Endothelial cell of umbilical vein (primary cell): Measurements from ENCODE around the gene AGBL4. TPM values are rescaled to one million over a fixed set of nuclear protein-coding genes. Genes with fewer than 3 reads are reported as not detected.

Source experiments
- BruUV-seq: library from RNA; stranded (reverse); fragments of 400-500 nt; replicated peaks from 2 replicates; lab custom pipeline; 2021; lab: Mats Ljungman, UMichigan
- CTCF ChIA-PET: fragments of 300-600, 350-600 bp; sonication (Branson Sonifier 250); formaldehyde crosslinking; loops from one replicate; lab custom pipeline; 2021; ENCODE audit warnings: antibody characterized with exemption, inconsistent platforms; lab: Charles Lee
- POLR2A ChIA-PET: fragments of 300-600, 350-600 bp; sonication (Branson Sonifier 250); formaldehyde crosslinking; loops from one replicate; lab custom pipeline; 2021; ENCODE audit warnings: antibody characterized with exemption, inconsistent platforms; lab: Charles Lee
- DNase-seq: peaks from one replicate; pipeline ENCODE4 v3.0.0-alpha.2; 2011; ENCODE audit warnings: low read depth, low spot score
- FAIRE-seq: peaks from 2 replicates; lab custom pipeline; 2011; peaks lifted over from hg19 to GRCh38; lab: Jason Lieb, UNC
- H2AFZ ChIP-seq: 2 replicates; pipeline ENCODE4 v1.6.0; 2012; ENCODE audit warnings: low read depth, low read length, control low read depth, inconsistent platforms
- H3K27ac ChIP-seq: 2 replicates; pipeline ENCODE4 v1.5.1; 2011; ENCODE audit warnings: low read depth, mild to moderate bottlenecking, control low read depth, low read length, moderate library complexity; ENCODE audit not compliant: insufficient read depth
- H3K27me3 ChIP-seq, 2 experiments: 2 replicates each; pipeline versions ENCODE4 v1.6.0 to v1.6.1; 2011; ENCODE audit warnings: low read length in 2 of 2, mixed read lengths in 1 of 2; ENCODE audit not compliant: control insufficient read depth in 2 of 2, insufficient read depth in 2 of 2
- H3K36me3 ChIP-seq, 2 experiments: 2 replicates in 1 of 2; 3 replicates in 1 of 2; pipeline ENCODE4 v1.5.1; 2011; ENCODE audit warnings: low read length in 2 of 2, mild to moderate bottlenecking in 1 of 2, moderate library complexity in 1 of 2; ENCODE audit not compliant: control insufficient read depth in 2 of 2, insufficient read depth in 2 of 2; ENCODE audit errors: extremely low read depth in 1 of 2
- H3K4me1 ChIP-seq: 3 replicates; pipeline ENCODE4 v1.5.1; 2011; ENCODE audit warnings: mild to moderate bottlenecking, low read length; ENCODE audit not compliant: control insufficient read depth, insufficient read depth; ENCODE audit errors: extremely low read depth
- H3K4me2 ChIP-seq: 2 replicates; pipeline ENCODE4 v1.6.1; 2011; ENCODE audit warnings: low read length, control low read depth, mixed read lengths; ENCODE audit not compliant: insufficient read depth
- H3K4me3 ChIP-seq, 3 experiments: fragments of 200-600 bp in 1 of 3; sonication (generic), shearing (Covaris generic) in 1 of 3; replicated peaks in 1 of 3; 2 replicates each; pipeline ENCODE4 v1.5.1; 2011 to 2016; ENCODE audit warnings: control low read depth in 3 of 3, low read length in 3 of 3, mild to moderate bottlenecking in 2 of 3, inconsistent platforms in 1 of 3, low read depth in 1 of 3, moderate library complexity in 1 of 3; ENCODE audit not compliant: insufficient read depth in 1 of 3
- H3K79me2 ChIP-seq: 2 replicates; pipeline ENCODE4 v1.6.0; 2012; ENCODE audit warnings: low read length, inconsistent platforms; ENCODE audit not compliant: control insufficient read depth, insufficient read depth
- H3K9ac ChIP-seq: replicated peaks from 2 replicates; pipeline ENCODE3; 2011; ENCODE audit warnings: low read length, control low read depth; ENCODE audit not compliant: insufficient read depth; ENCODE audit errors: extremely low read depth
- H3K9me1 ChIP-seq: replicated peaks from 3 replicates; pipeline ENCODE4 v1.6.0; 2011; ENCODE audit warnings: mild to moderate bottlenecking, low read length; ENCODE audit not compliant: control insufficient read depth, insufficient read depth; ENCODE audit errors: extremely low read depth
- H3K9me3 ChIP-seq: replicated peaks from 2 replicates; pipeline ENCODE4 v1.5.1; 2012; ENCODE audit warnings: low read length, inconsistent platforms; ENCODE audit not compliant: control insufficient read depth, insufficient read depth
- H4K20me1 ChIP-seq: replicated peaks from 2 replicates; pipeline ENCODE3; 2011; ENCODE audit warnings: mild to moderate bottlenecking, low read length; ENCODE audit not compliant: control insufficient read depth, insufficient read depth; ENCODE audit errors: extremely low read depth
- CTCF ChIP-seq, 2 donors: IDR thresholded peaks; 1 replicate in 1 of 2; 2 replicates in 1 of 2; pipeline ENCODE4 v1.5.1; 2011; ENCODE audit warnings: low read length in 2 of 2, mild to moderate bottlenecking in 2 of 2, moderate library complexity in 2 of 2, control low read depth in 1 of 2, inconsistent platforms in 1 of 2, low read depth in 1 of 2; ENCODE audit not compliant: insufficient read depth in 1 of 2; ENCODE audit errors: extremely low read depth in 1 of 2
- EZH2 ChIP-seq: IDR thresholded peaks from 2 replicates; pipeline ENCODE4 v1.6.1; 2012; ENCODE audit warnings: borderline replicate concordance, low read depth, mild to moderate bottlenecking, moderate library complexity, low read length, inconsistent platforms; ENCODE audit not compliant: severe bottlenecking
- FOS ChIP-seq: IDR thresholded peaks from 2 replicates; pipeline ENCODE4 v1.6.1; 2011; ENCODE audit warnings: mild to moderate bottlenecking, low read length, moderate library complexity, borderline replicate concordance; ENCODE audit not compliant: insufficient read depth
- GATA2 ChIP-seq: IDR thresholded peaks from 2 replicates; pipeline ENCODE4 v1.7.0; 2011; ENCODE audit warnings: low read depth, mild to moderate bottlenecking, moderate library complexity, mixed read lengths, low read length; ENCODE audit not compliant: insufficient read length, insufficient read depth
- JUN ChIP-seq: IDR thresholded peaks from 2 replicates; pipeline ENCODE4 v1.6.1; 2011; ENCODE audit warnings: borderline replicate concordance, low read depth; ENCODE audit not compliant: insufficient read length, insufficient read depth
- MYC ChIP-seq: IDR thresholded peaks from one replicate; pipeline ENCODE4 v1.6.1; 2011; ENCODE audit warnings: mild to moderate bottlenecking, low read depth, low read length
- POLR2A ChIP-seq: IDR thresholded peaks from 2 replicates; pipeline ENCODE4 v1.6.1; 2012; ENCODE audit warnings: low read depth, mild to moderate bottlenecking, control low read depth, low read length
- POLR2AphosphoS5 ChIP-seq: IDR thresholded peaks from 2 replicates; pipeline ENCODE4 v1.6.1; 2012; ENCODE audit warnings: low read depth, mild to moderate bottlenecking, control low read depth, low read length, moderate library complexity; ENCODE audit not compliant: insufficient read depth
- dilution Hi-C: fragments of 300-500 bp; cut with MboI; formaldehyde crosslinking; loops from one replicate; pipeline ENCODE4 v1.15.0; 2019; ENCODE audit warnings: low sequenced_read_pairs; ENCODE audit not compliant: extremely low pct_ligation_motif_present
- intact Hi-C: fragments of 100-400 bp; cut with micrococcal nuclease; formaldehyde crosslinking; loops from one replicate; pipeline ENCODE4 v1.10.0; 2022
- polyA plus RNA-seq, 4 experiments: library from polyadenylated mRNA; depleted of rRNA in 3 of 4; stranded (reverse) in 3 of 4; unstranded in 1 of 4; fragments of >200 nt; gene quantifications; 2 replicates each; pipeline versions ENCODE4 v1.2.1 to v1.2.3, GENCODE V29; 2011 to 2012; ENCODE audit warnings: missing spikeins in 1 of 4
- total RNA-seq: library from RNA; stranded (reverse); gene quantifications from 2 replicates; pipeline ENCODE4 v1.2.3, GENCODE V29; 2021
- TF ChIP-seq, protein P1 (sequence below): IDR thresholded peaks from 2 replicates; pipeline ENCODE4 v1.6.1; 2011; ENCODE audit not compliant: insufficient read depth, insufficient read length

Gene AGBL4
- total and polyA plus RNA-seq, 2 donors (not counting 3 experiments of a cell fraction or from before 2014, with no cell fraction given) = not detected

- FAIRE-seq (no peak), DNase-seq (no peak)
- Histone ChIP-seq H3K4me2 (no peak overlapping the region), H3K79me2 (no peaks in the 10 kb centered on the region), H3K9me1 (no peaks in the 10 kb centered on the region), H4K20me1 (no peaks in the 10 kb centered on the region), H3K27ac (no peak overlapping the region), H3K4me1 (no peaks in the 10 kb centered on the region), H3K9me3 (no peaks in the 10 kb centered on the region), H3K9ac (no peak overlapping the region), H3K27me3 (no peaks in the 10 kb centered on the region), H3K4me3 (no peak overlapping the region), H3K36me3 (no peaks in the 10 kb centered on the region), H2AFZ (no peak overlapping the region)
- no TSS peak for BruUV-seq
- intact Hi-C loops = no loop called here
- TF ChIP-seq FOS = no peak
- TF ChIP-seq JUN = no peak
- TF ChIP-seq MYC = no peak
- no peak for TF ChIP-seq EZH2
- TF ChIP-seq CTCF (IDR thresholded peaks at IDR 0.05; ENCODE audit: extremely low read depth in 1 of 2, insufficient read depth in 1 of 2, low read depth in 1 of 2, low read length in 2 of 2) = no peak
- TF ChIP-seq POLR2AphosphoS5 = no peak
- TF ChIP-seq, protein P1, sequence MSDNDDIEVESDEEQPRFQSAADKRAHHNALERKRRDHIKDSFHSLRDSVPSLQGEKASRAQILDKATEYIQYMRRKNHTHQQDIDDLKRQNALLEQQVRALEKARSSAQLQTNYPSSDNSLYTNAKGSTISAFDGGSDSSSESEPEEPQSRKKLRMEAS = no peak
- no peak for TF ChIP-seq GATA2
- no peak for TF ChIP-seq POLR2A
- ChIA-PET POLR2A (no interaction called here), CTCF (no interaction called here)
- dilution Hi-C loops = no loop called here
Measured at GRCh38 chr1:48600182-48600581, 1423.6 kb downstream of the AGBL4 start.
